ENCODE measurements around the gene VMAC.

- TF ChIP-seq POLR2A (IDR thresholded peaks at IDR 0.05; ENCODE audit: low read length): no peak
- no peak for TF ChIP-seq GATA1 (IDR thresholded peaks at IDR 0.05; ENCODE audit: low read depth, low read length)
Observed at GRCh38 chr19:5937550-5937949, 32.9 kb downstream of the VMAC start.

All from erythroblast (primary cell).